SK-N-SH treated with all-trans-retinoic acid at 6 μM for 48 hours (cell line): ENCODE measurements around the gene WDR13.
"Not testable (repeated sequence)": the region's sequence is repeated elsewhere in the genome, so short reads cannot be mapped to it uniquely, and the experiment has no call there.

ENCODE experiments used
- ATAC-seq: fragments of 200-7000 bp; cut with Tn5 transposase; 3 replicates; pipeline ENCODE4 v1.9.1; 2020; ENCODE audit warnings: mild to moderate bottlenecking, moderate library complexity
- BACH2 ChIP-seq: fragments of 250-450 bp; sonication (Bioruptor Pico); IDR thresholded peaks from 2 replicates; pipeline ENCODE4 v1.9.0; 2021; ENCODE audit warnings: mild to moderate bottlenecking, borderline replicate concordance
- CREB5 ChIP-seq: fragments of 250-450 bp; sonication (Bioruptor Pico); IDR thresholded peaks from 2 replicates; pipeline ENCODE4 v1.5.1; 2020; ENCODE audit warnings: low read depth, mild to moderate bottlenecking, moderate library complexity
- CSDC2 ChIP-seq: fragments of 250-450 bp; sonication (Bioruptor Pico); IDR thresholded peaks from 2 replicates; pipeline ENCODE4 v1.5.0; 2020; ENCODE audit warnings: mild to moderate bottlenecking, moderate library complexity
- OSR1 ChIP-seq: fragments of 250-450 bp; sonication (Bioruptor Pico); IDR thresholded peaks from 2 replicates; pipeline ENCODE4 v1.8.0; 2022; ENCODE audit warnings: moderate library complexity, mild to moderate bottlenecking, inconsistent platforms
- PATZ1 ChIP-seq: fragments of 250-450 bp; sonication (Bioruptor Pico); IDR thresholded peaks from 2 replicates; pipeline ENCODE4 v1.8.0; 2020; ENCODE audit warnings: mild to moderate bottlenecking, moderate library complexity, borderline replicate concordance
- PPARA ChIP-seq: fragments of 250-450 bp; sonication (Bioruptor Pico); IDR thresholded peaks from 2 replicates; pipeline ENCODE4 v1.5.0; 2020; ENCODE audit warnings: mild to moderate bottlenecking, borderline replicate concordance
- SNAI2 ChIP-seq: fragments of 250-450 bp; sonication (Bioruptor Pico); IDR thresholded peaks from 2 replicates; pipeline ENCODE4 v1.5.0; 2020; ENCODE audit warnings: mild to moderate bottlenecking, moderate library complexity
- TCF4 ChIP-seq: fragments of 250-450 bp; sonication (Bioruptor Pico); IDR thresholded peaks from 2 replicates; pipeline ENCODE4 v1.8.0; 2021; ENCODE audit warnings: mild to moderate bottlenecking, moderate library complexity, borderline replicate concordance
- TOX ChIP-seq: fragments of 250-450 bp; sonication (Bioruptor Pico); IDR thresholded peaks from 2 replicates; pipeline ENCODE4 v1.8.0; 2021; ENCODE audit warnings: mild to moderate bottlenecking, moderate library complexity, borderline replicate concordance
- TSHZ2 ChIP-seq: fragments of 250-450 bp; sonication (Bioruptor Pico); IDR thresholded peaks from 2 replicates; pipeline ENCODE4 v1.5.0; 2020; ENCODE audit warnings: mild to moderate bottlenecking, moderate library complexity
- ZFP3 ChIP-seq: fragments of 250-450 bp; sonication (Bioruptor Pico); IDR thresholded peaks from 2 replicates; pipeline ENCODE4 v1.5.0; 2020; ENCODE audit warnings: mild to moderate bottlenecking, moderate library complexity
- ZFP30 ChIP-seq: fragments of 450-650 bp; formaldehyde crosslinking; IDR thresholded peaks from 2 replicates; pipeline ENCODE4 v1.5.0; 2022; ENCODE audit warnings: mild to moderate bottlenecking, moderate library complexity

WDR13 gene

GRCh38 chrX:48648336-48648751 lies 51.1 kb downstream of the WDR13 start:
- ATAC-seq = peak; percentile 83
- TF ChIP-seq CSDC2 (CRISPR knock-in tag) = no peak
- TF ChIP-seq OSR1 (CRISPR knock-in tag) = no peak
- no peak for TF ChIP-seq BACH2 (CRISPR knock-in tag)
- no peak for TF ChIP-seq SNAI2 (CRISPR knock-in tag)
- no peak for TF ChIP-seq TSHZ2
- TF ChIP-seq CREB5 (CRISPR knock-in tag) = no peak
- no peak for TF ChIP-seq PATZ1 (CRISPR knock-in tag)
- no peak for TF ChIP-seq TOX (CRISPR knock-in tag)
- no peak for TF ChIP-seq ZFP3 (CRISPR knock-in tag)
- no peak for TF ChIP-seq ZFP30 (CRISPR knock-in tag)
- TF ChIP-seq PPARA (CRISPR knock-in tag) = no peak

GRCh38 chrX:48649102-48649501 lies 51.8 kb downstream of the WDR13 start:
- ATAC-seq = no peak
- TF ChIP-seq CREB5 (CRISPR knock-in tag) (no peak), TCF4 (no peak)

GRCh38 chrX:48652055-48652579 lies 54.8 kb downstream of the WDR13 start:
- not testable (repeated sequence) for ATAC-seq

- ATAC-seq = not testable (repeated sequence)
These were observed 57.5 kb downstream of the WDR13 start for GRCh38 chrX:48654746-48655145.
